NCI-H1092 treated with DMSO at 0.1 percent for 48 hours (cell line): ENCODE results near the gene EEF1AKMT1.
A peak's percentile ranks its signal among the peaks of the same experiment; 100 is the strongest.

Experiments
- DNase-seq: peaks from one replicate; lab custom pipeline; 2025; lab: John Stamatoyannopoulos, UW

Gene EEF1AKMT1, protein sequence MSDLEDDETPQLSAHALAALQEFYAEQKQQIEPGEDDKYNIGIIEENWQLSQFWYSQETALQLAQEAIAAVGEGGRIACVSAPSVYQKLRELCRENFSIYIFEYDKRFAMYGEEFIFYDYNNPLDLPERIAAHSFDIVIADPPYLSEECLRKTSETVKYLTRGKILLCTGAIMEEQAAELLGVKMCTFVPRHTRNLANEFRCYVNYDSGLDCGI

DNA sequence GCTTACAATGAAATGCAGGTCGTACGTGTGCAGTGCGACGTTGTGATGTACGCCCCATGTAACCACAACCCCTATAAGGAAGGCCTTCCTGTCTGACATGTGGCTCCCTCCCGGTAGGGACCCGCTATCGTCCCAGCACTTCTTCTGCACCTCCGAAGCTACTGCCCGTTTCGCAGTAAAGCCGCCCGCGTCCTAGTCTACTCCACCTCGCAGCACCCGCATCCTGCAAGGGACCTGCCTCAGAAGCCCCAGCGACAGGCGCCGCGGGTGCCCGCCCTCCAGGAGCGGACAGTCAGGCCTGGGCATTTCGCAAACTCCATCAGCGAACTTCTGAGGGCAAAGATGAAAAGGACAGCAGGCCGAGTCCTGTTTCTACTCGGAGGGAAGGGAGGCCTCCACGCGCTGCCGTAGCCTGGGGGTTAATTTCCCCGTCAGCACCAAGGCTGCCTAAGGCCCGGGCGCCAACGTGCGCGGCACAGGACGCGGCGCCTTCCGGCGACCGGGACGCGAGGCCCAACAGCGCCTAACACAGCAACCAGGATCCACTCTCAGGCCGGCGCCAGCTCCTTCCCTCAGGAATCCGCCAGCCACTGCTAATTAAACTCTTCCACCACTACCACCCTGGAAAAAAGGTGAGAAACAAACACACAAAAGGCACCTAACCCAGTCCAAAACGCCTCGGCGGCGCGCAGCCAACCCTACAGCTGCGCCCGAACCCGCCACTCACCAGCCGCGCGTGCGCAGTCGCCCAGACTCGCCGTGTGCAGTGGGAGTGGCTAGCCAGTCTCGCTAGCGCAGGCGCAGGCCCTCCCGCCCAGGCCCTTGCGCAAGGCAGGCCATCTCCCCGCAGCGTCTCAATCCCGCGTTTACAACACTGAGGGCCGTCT, at the start of gene EEF1AKMT1:
TSS of gene EEF1AKMT1 (minus strand) at position 768 of the 887 bp plus-strand sequence. CDS start 16,363 bp downstream, outside the sequence.
- peak; percentile 91 for DNase-seq

GRCh38 chr13:20823071-20823470, 49.3 kb upstream of the EEF1AKMT1 start:
- no peak for DNase-seq

DNA sequence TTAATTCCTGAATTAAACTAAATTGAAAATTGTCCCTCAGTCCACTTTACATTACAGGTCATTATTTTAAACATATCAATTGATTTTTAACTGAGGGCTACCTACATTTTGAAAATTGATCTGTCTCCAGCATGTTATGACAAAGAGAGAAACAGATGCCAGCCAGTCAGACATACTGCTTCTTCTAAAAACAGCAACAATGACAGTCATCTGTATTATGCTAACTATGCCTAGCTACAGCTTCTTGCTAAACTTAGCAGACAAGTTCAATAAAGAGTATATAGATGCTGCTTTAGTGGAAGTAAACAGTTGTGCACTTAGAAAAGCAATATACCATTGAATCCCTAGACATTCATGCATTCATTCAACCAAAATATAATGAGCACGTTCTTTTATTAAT, 48.6 kb upstream of the EEF1AKMT1 start:
- DNase-seq, result no peak

DNA sequence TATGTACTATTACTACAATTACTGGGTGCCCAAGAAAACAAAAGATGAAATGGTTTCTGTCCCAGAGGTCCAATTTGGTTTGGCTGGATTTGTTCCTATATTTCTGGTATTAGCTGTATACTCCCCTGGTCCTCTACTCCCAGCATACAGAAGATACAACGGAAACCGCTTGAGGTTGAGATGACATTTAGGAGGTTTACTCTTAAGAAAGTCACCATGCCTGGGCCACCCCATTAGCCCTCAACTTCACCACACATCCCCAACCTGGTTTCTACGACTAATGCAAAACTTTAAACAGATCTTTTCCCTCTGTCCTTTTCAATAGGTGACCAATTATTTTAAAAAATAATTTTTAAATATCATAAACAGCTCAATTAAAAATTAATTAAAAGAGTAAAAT, 46.0 kb upstream of the EEF1AKMT1 start:
- no peak for DNase-seq

GRCh38 chr13:20815464-20815863, 41.7 kb upstream of the EEF1AKMT1 start:
- no peak for DNase-seq

DNA sequence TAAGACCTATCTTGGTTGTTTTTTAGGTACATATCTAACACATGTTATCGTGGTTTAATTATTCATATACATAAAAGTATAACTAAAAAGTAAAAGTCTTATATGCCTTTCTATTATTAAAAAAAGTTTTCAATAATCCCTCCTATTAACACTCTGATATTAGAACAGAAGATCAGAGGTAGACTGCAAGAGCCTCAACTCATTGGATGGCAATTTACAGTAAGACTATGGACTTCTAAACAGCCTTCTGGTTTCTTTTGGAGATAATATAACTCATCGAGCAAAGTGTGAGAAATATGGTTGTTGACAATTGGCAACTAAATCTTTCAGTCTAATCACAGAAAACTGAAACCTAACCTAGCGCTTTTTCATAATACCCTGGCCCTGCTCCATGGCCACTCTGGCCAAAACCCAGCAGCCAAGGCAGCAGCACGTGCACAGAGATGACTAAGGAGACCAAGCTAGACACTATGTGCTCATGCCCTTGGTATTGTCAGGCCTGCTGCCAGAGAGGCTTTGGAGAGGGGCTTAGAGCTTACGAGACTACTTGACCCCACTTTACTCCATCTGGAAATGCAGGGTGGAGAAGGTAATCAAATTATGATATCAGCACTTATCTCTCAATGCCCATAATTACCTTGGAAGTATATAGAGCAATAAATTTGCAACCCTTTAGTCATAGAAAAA, 40.6 kb upstream of the EEF1AKMT1 start:
- DNase-seq, result peak; percentile 91

- DNase-seq, result no peak
Observed at GRCh38 chr13:20812890-20813289, 39.1 kb upstream of the EEF1AKMT1 start.

GRCh38 chr13:20810808-20811207, 37.0 kb upstream of the EEF1AKMT1 start:
- DNase-seq, result no peak

- no peak for DNase-seq
Observed at GRCh38 chr13:20808874-20809273, 35.1 kb upstream of the EEF1AKMT1 start.

DNA sequence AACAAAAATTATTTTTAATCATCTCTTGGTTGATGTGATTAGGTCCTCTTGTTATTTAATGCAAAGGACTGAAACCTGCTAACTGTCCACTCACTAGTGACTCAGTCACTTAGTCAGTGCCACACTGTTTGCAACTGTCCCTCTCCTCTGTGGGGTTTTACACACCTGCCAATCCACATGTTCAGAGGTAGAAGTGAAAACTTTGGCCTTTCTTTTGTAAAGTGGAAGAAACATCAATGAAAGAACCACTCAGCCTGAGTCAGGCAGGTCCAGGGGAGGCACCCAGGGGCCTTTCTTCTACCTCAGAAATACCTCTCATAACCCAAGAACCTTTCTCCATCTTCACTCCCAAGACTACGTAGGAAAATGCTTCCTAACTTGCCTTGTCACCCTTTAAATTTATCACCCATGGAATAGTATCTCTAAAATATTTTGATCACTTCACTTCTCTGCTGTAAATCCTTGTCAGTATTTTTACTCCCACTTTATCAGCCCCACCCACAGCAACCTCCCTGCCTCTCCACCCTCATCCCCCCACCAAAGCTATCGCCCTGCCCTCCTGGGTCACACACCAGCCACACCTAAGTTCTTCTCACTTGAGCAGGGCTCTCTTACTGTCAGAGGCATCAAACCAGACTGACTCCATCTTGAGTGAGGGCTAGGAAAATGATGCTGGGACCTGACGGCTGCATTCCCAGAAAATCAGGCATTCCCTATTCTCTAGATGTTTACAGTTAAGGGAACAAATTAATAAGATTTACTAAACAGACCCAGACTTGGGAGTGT, 29.6 kb upstream of the EEF1AKMT1 start:
- DNase-seq, result no peak

DNA sequence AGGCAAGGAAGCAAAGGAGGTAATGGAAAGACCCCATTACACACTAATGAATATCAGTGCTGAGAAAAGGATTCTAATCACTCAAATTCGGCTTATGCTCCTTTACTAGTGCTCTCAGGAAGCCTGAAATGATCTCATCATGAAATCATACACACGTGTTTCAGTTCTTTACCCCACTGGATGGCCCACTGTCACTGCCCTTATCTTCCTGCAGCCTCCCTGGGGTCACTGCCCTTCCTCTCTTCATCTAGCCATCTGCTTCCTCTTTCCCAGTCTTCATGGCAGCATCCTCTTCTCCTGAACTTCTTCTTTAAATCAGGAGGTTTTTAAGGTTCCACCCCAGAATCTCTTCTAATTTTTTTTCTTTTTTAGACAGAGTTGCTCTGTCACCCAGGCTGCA, 27.9 kb upstream of the EEF1AKMT1 start:
- no peak for DNase-seq

- no peak for DNase-seq
Observed at GRCh38 chr13:20799726-20800416, 26.1 kb upstream of the EEF1AKMT1 start.

DNA sequence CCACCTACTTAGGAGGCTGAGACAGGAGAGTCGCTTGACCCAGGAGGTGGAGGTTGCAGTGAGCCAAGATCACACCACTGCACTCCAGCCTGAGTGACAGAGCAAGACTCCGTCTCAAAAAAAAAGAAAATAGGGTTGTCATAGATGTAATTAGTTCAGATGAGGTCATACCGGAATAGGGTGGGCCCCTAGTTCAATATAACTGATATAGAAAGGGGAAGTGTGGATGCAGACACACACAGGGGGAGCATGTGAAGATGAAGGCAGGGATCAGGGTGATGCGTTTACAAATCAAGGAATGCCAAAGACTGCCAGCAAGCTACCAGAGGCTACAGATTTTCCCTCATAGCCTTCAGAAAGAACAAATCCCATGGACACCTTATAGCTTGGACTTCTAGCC, 24.3 kb upstream of the EEF1AKMT1 start:
- DNase-seq, result no peak

DNA sequence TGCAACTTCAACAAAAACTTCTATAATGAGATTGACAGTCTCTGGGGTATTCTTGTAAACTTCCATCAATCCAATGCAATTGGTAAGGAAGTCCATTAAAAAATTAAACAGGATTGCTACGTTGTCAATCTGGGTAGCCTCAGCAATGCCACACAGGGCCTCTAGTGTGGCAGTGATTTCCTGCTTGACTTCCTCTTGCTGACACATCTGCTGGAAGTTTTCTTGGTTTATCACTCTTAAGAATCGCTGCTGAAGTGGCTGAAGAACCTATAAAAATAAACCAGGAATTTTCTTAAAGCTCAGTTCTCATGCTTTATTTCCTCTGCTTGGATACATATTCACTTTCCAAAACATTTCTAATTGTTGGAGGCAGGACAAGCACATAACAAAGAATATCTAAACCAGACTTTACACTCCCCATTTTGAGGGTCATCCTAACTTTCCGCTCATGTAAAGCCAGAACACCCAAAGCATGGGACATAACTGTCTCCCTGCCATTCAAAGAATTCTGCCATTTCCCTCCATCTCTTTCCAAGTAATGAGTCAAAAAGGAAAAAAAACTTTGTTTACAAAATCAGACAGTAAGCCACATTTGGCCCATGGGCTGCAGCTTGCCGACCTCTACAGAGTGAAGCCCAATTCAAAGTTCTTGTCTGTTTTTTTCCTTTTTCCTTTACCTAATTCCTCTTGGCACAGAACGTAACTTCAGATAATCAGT, 23.2 kb upstream of the EEF1AKMT1 start:
- no peak for DNase-seq

GRCh38 chr13:20789665-20790064, 15.9 kb upstream of the EEF1AKMT1 start:
- DNase-seq, result no peak

DNA sequence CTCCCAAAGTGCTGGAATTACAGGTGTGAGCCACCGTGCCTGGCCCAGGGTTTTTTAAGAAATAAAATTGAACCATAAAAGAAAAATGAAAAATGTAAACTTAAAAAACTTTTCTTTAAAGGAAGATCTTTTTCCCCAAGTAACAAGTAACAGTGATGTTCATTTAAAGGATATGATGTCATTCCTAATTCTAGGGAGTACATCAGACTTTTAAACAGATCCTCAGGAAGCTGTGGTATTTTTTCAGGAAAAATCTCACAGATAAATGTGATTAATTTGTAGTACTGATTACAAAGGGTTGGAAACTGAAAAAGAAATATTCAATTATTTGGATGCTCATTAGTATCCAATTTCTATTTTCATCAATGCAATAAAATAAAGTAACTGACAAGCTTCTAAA, 14.6 kb upstream of the EEF1AKMT1 start:
- no peak for DNase-seq

- DNase-seq, result no peak
Observed at GRCh38 chr13:20787180-20787579, 13.4 kb upstream of the EEF1AKMT1 start.

GRCh38 chr13:20782116-20782708, 8.5 kb upstream of the EEF1AKMT1 start:
- no peak for DNase-seq

GRCh38 chr13:20780317-20780716, 6.6 kb upstream of the EEF1AKMT1 start:
- no peak for DNase-seq

DNA sequence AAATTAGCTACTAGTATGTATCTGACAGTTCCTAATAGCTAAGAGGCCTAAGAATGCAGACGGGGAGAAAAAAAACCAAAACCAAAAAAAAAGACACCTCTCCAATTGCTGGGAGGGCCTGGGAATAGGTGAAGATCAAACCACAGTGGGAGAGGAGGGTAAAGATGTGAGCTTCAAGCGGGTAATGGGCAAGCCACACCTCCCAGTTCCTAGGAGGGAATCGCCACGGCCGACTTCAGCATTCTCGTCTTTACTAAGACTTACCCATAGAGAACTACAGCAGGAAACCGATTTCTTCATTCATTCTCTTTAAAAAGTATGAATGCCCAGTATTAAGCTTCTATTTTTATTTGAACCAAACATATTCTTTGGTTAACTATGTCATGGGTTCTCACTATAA, 5.6 kb upstream of the EEF1AKMT1 start:
- DNase-seq, result no peak
